ENCODE measurements around the gene FHL2. TPM values are rescaled to one million over a fixed set of nuclear protein-coding genes. Genes with fewer than 3 reads are reported as not detected.

FHL2 gene
- total RNA-seq, 1 experiment from 2014 or later: 21.1 TPM

- Mint-ChIP-seq H3K9me3 (peaks cover 3% of the 10 kb centered on the region; the same call in 1 of the 2 replicates), H3K36me3 (peaks cover 13% of the 10 kb centered on the region; the same call in 1 of the 2 replicates), H3K27me3 (ENCODE audit: low read depth) (no peaks in the 10 kb centered on the region), H3K4me1 (no peaks in the 10 kb centered on the region), H3K4me3 (no peak overlapping the region), H3K27ac (no peak overlapping the region)
- CTCF ChIA-PET: interaction anchor here (0.7 to 1.1 kb wide), 5 partner anchors 13 to 130 kb away, joined by 3 to 4 read pairs (median 3); no protein-coding TSS in a partner anchor
- POLR2A ChIA-PET: no interaction called here
- no peak for ATAC-seq
- TF ChIP-seq ARID4B (CRISPR knock-in tag; IDR thresholded peaks at IDR 0.05; ENCODE audit: borderline replicate concordance): no peak
- TF ChIP-seq AFF4 (CRISPR knock-in tag; IDR thresholded peaks at IDR 0.05; ENCODE audit: borderline replicate concordance): no peak
- no peak for TF ChIP-seq TP53 (CRISPR knock-in tag; IDR thresholded peaks at IDR 0.05)
- TF ChIP-seq SMAD3 (CRISPR knock-in tag; IDR thresholded peaks at IDR 0.05; ENCODE audit: borderline replicate concordance): no peak
- TF ChIP-seq RELA (CRISPR knock-in tag; IDR thresholded peaks at IDR 0.05; ENCODE audit: borderline replicate concordance): no peak
- TF ChIP-seq ZNF263 (CRISPR knock-in tag; IDR thresholded peaks at IDR 0.05; ENCODE audit: low read depth): no peak
- TF ChIP-seq EMX1 (CRISPR knock-in tag; IDR thresholded peaks at IDR 0.05): no peak
- TF ChIP-seq ZMAT4 (CRISPR knock-in tag; IDR thresholded peaks at IDR 0.05): no peak
- TF ChIP-seq NFATC4 (CRISPR knock-in tag; IDR thresholded peaks at IDR 0.05): no peak
- no peak for TF ChIP-seq ZNF671 (CRISPR knock-in tag; IDR thresholded peaks at IDR 0.05)
- no peak for DNase-seq (ENCODE audit: low spot score)
Observed at GRCh38 chr2:105390454-105390853, 8.4 kb downstream of the FHL2 start.

- H3K36me3 Mint-ChIP-seq: peaks cover 20% of the 10 kb centered on the region; the same call in 1 of the 2 replicates
- ATAC-seq: no peak
- POLR2A ChIA-PET: no interaction called here
- no peaks in the 10 kb centered on the region for H3K27me3 Mint-ChIP-seq (ENCODE audit: low read depth)
- TF ChIP-seq AFF4 (CRISPR knock-in tag; IDR thresholded peaks at IDR 0.05; ENCODE audit: borderline replicate concordance) (no peak), MLX (CRISPR knock-in tag; IDR thresholded peaks at IDR 0.05) (no peak), EMX1 (CRISPR knock-in tag; IDR thresholded peaks at IDR 0.05) (no peak), JAZF1 (CRISPR knock-in tag; IDR thresholded peaks at IDR 0.05) (no peak), ETV6 (CRISPR knock-in tag; IDR thresholded peaks at IDR 0.05) (no peak)
- H3K27ac Mint-ChIP-seq: no peak overlapping the region
- CTCF ChIA-PET: no interaction called here
- peaks cover 3% of the 10 kb centered on the region; the same call in 1 of the 2 replicates for H3K9me3 Mint-ChIP-seq
- H3K4me3 Mint-ChIP-seq: no peak overlapping the region
- no peak for DNase-seq (ENCODE audit: low spot score)
- no peaks in the 10 kb centered on the region for H3K4me1 Mint-ChIP-seq
Observed at GRCh38 chr2:105388971-105389381, 9.9 kb downstream of the FHL2 start.

All from WTC11 (cell line).